Panc1 (cell line): ENCODE measurements around the gene GGT6. TPM values are rescaled to one million over a fixed set of nuclear protein-coding genes. Genes with fewer than 3 reads are reported as not detected.

Experiments
- ATAC-seq: fragments of 200-7000 bp; cut with Tn5 transposase; 2 replicates; pipeline ENCODE4 v1.9.1; 2020; ENCODE audit warnings: mild to moderate bottlenecking, moderate library complexity
- BruUV-seq: library from RNA; stranded (reverse); fragments of 400-500 nt; replicated peaks from 2 replicates; lab custom pipeline; 2021; lab: Mats Ljungman, UMichigan
- CTCF ChIA-PET: fragments of 300-600 bp; sonication (Branson Sonifier 250); formaldehyde crosslinking; loops from one replicate; lab custom pipeline; 2022; ENCODE audit warnings: antibody characterized with exemption; lab: Charles Lee
- POLR2A ChIA-PET: fragments of 300-600 bp; sonication (Branson Sonifier 250); formaldehyde crosslinking; loops from one replicate; lab custom pipeline; 2022; ENCODE audit warnings: antibody characterized with exemption; lab: Charles Lee
- DNase-seq: peaks from one replicate; pipeline ENCODE4 v3.0.0-alpha.2; 2010; ENCODE audit warnings: low read depth, low spot score
- H3K27ac ChIP-seq: 2 replicates; pipeline ENCODE4 v1.5.1; 2011; ENCODE audit warnings: mild to moderate bottlenecking, low read length, inconsistent platforms
- H3K27me3 ChIP-seq: fragments of 200-500 bp; sonication (Bioruptor generic); 2 replicates; pipeline ENCODE4 v1.6.0; 2014; ENCODE audit warnings: low read length, inconsistent platforms; ENCODE audit not compliant: control insufficient read depth, insufficient read depth
- H3K36me3 ChIP-seq: fragments of 200-500 bp; sonication (Bioruptor generic); 2 replicates; pipeline ENCODE4 v1.5.1; 2014; ENCODE audit warnings: inconsistent platforms, mild to moderate bottlenecking, low read length, moderate library complexity; ENCODE audit not compliant: control insufficient read depth, insufficient read depth
- H3K4me1 ChIP-seq: 2 replicates; pipeline ENCODE4 v1.5.1; 2011; ENCODE audit warnings: inconsistent platforms, mild to moderate bottlenecking, low read length, moderate library complexity; ENCODE audit not compliant: control insufficient read depth, insufficient read depth
- H3K4me3 ChIP-seq, 2 experiments: 2 replicates each; pipeline ENCODE4 v1.5.1; 2011 to 2012; ENCODE audit warnings: low read depth in 2 of 2, low read length in 2 of 2, mild to moderate bottlenecking in 2 of 2, inconsistent platforms in 1 of 2, moderate library complexity in 1 of 2
- H3K9me3 ChIP-seq: fragments of 200-500 bp; sonication (Bioruptor generic); 2 replicates; pipeline ENCODE4 v1.5.1; 2014; ENCODE audit warnings: low read depth, mild to moderate bottlenecking, inconsistent platforms, low read length, moderate library complexity; ENCODE audit not compliant: control insufficient read depth, insufficient read depth
- POLR2AphosphoS5 ChIP-seq: IDR thresholded peaks from 2 replicates; pipeline ENCODE4 v1.6.1; 2012; ENCODE audit warnings: mild to moderate bottlenecking, low read depth, low read length, moderate library complexity
- SIN3A ChIP-seq: IDR thresholded peaks from 2 replicates; pipeline ENCODE4 v1.6.1; 2012; ENCODE audit warnings: low read depth, mild to moderate bottlenecking, low read length, moderate library complexity, borderline replicate concordance; ENCODE audit not compliant: insufficient read depth
- TCF7L2 ChIP-seq: IDR thresholded peaks from 2 replicates; pipeline ENCODE4 v1.6.1; 2011; ENCODE audit warnings: mild to moderate bottlenecking, low read depth, low read length, inconsistent platforms
- in situ Hi-C: cut with HindIII; loops from 2 replicates; pipeline ENCODE4 v1.10.0; 2016; ENCODE audit warnings: low sequenced_read_pairs, low pct_unique_long_range_greater_than_20kb
- intact Hi-C: fragments of 100-400 bp; cut with micrococcal nuclease; formaldehyde crosslinking; loops from one replicate; pipeline ENCODE4 v1.10.0; 2022; ENCODE audit not compliant: unreplicated experiment
- total RNA-seq: library from RNA; stranded (reverse); gene quantifications from one replicate; pipeline ENCODE4 v1.2.1, GENCODE V29; 2021; ENCODE audit not compliant: unreplicated experiment
- TF ChIP-seq, protein P1 (sequence below): fragments of 450-650 bp; IDR thresholded peaks from 2 replicates; pipeline ENCODE4 v1.5.1; 2017; ENCODE audit warnings: mild to moderate bottlenecking
- TF ChIP-seq, protein P2 (sequence below), 2 experiments: IDR thresholded peaks; 2 replicates each; pipeline ENCODE4 v1.6.1; 2011 to 2012; ENCODE audit warnings: low read depth in 2 of 2, control low read depth in 1 of 2, low read length in 1 of 2, mild to moderate bottlenecking in 1 of 2, moderate library complexity in 1 of 2; ENCODE audit not compliant: insufficient read depth in 1 of 2

Gene GGT6
- total RNA-seq, 1 experiment from 2014 or later = not detected

DNA sequence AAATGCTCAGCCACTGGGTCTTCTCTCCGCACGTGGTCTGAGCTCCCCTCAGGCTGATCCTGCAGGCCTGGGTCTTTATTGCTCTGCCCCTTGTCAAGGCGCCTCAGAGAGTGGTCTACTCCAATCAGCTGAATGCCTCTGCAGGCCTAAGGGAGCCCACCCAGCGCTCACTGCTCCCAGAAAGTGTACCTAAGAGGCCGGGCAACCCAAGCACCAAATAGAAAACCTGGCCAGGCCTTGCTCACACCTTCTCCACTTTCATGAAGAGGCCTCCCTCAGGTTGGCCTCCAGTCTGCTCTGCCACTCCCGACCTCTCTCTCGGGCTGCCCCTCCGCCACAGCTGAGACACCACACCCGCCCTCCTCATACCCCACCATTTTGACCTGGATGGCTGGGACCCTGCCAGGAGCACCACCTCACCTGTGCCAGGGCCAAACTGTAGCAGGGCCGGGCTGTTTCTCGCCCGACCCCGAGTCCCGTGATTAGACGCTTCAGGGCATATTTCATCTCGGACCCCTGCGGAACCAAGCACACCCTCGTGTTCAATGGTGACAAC, 5.9 kb downstream of the GGT6 start:
- BruUV-seq = no TSS peak
- peaks cover 15% of the 10 kb centered on the region for H3K4me1 ChIP-seq
- POLR2A ChIA-PET = no interaction called here
- peak overlapping the region; percentile 84 to 95 for H3K4me3 ChIP-seq
- in situ Hi-C loops (no loop called here), intact Hi-C loops (no loop called here)
- peaks cover 2% of the 10 kb centered on the region for H3K36me3 ChIP-seq
- DNase-seq (no peak), ATAC-seq (no peak)
- CTCF ChIA-PET = no interaction called here
- peak overlapping the region; percentile 94 for H3K27ac ChIP-seq
- H3K9me3 ChIP-seq = no peaks in the 10 kb centered on the region
- H3K27me3 ChIP-seq = no peaks in the 10 kb centered on the region
- no peak for TF ChIP-seq TCF7L2
- TF ChIP-seq, protein P1, sequence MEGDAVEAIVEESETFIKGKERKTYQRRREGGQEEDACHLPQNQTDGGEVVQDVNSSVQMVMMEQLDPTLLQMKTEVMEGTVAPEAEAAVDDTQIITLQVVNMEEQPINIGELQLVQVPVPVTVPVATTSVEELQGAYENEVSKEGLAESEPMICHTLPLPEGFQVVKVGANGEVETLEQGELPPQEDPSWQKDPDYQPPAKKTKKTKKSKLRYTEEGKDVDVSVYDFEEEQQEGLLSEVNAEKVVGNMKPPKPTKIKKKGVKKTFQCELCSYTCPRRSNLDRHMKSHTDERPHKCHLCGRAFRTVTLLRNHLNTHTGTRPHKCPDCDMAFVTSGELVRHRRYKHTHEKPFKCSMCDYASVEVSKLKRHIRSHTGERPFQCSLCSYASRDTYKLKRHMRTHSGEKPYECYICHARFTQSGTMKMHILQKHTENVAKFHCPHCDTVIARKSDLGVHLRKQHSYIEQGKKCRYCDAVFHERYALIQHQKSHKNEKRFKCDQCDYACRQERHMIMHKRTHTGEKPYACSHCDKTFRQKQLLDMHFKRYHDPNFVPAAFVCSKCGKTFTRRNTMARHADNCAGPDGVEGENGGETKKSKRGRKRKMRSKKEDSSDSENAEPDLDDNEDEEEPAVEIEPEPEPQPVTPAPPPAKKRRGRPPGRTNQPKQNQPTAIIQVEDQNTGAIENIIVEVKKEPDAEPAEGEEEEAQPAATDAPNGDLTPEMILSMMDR = no peak
- no peak for TF ChIP-seq SIN3A

DNA sequence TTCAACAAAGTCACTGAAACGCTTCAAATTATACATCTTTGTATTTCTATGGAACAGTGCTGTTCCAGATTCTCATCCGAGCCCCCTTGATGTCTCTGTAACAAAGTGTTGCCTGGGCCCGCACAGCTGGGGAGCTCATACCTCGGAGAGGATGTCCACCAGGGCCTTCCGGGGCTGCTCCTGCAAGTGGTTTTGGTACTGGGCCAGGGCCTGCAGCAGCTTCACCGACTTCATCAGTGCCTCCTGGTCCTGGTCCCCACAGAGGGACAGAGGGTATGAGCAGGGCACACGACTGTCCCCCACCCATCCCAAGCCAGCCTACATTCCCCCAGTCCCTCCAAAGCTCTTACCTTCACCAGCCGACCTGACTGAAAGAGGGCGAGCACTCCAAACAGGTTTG, 6.7 kb downstream of the GGT6 start:
- intact Hi-C loops (no loop called here), in situ Hi-C loops (no loop called here)
- POLR2A ChIA-PET = interaction anchor here (1.0 kb wide), 1 partner anchor 17 kb away, joined by 3 read pairs; no protein-coding TSS in a partner anchor
- no peaks in the 10 kb centered on the region for H3K27me3 ChIP-seq
- no peak for ATAC-seq
- H3K27ac ChIP-seq = peak overlapping the region; percentile 94
- CTCF ChIA-PET = interaction anchor here (1.2 kb wide), 1 partner anchor 13 kb away, joined by 5 read pairs; no protein-coding TSS in a partner anchor
- no TSS peak for BruUV-seq
- H3K4me1 ChIP-seq = peaks cover 15% of the 10 kb centered on the region
- TF ChIP-seq, protein P1 = no peak
- no peak for TF ChIP-seq POLR2AphosphoS5
- TF ChIP-seq SIN3A = no peak
- H3K36me3 ChIP-seq = peaks cover 2% of the 10 kb centered on the region
- H3K4me3 ChIP-seq = peak overlapping the region; percentile 84 to 95
- DNase-seq = no peak
- no peaks in the 10 kb centered on the region for H3K9me3 ChIP-seq

DNA sequence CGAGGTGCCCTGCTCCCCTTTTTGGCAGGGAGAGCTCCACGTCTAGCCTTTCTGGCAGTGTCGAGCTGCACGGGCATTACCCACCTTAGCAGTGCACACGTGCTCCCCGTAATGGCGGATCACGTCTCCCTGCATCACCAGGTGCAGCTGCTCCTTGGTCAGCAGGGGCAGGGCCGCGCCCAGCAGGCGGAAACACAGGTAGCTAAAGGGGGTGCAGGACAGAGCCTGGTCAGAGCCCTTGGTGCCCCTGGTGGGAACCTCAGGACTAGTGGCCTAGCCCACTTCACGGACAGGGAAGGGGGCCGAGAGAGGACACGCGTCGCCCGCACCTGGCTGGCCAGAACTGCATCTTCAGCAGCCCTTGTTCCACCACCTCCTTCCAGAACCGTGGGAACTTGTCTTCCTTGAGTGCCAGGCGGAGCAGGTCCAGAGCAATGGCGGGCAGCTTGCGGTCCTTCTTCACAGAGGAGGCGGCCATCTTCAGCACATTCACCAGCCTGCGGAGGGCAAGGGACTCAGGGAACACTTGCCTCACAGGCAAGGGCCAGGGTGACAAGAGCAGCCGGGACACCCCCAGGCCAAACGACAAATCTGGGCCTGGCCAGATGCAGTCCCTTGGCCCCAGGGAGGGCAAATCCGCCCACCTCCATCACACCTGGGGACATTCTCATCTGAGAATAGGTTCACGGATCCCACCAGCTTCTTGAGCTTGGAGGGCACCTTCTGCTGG, 8.4 kb downstream of the GGT6 start:
- Histone ChIP-seq H3K27ac (no peak overlapping the region), H3K36me3 (peaks cover 2% of the 10 kb centered on the region), H3K9me3 (no peaks in the 10 kb centered on the region), H3K4me1 (peaks cover 15% of the 10 kb centered on the region), H3K4me3 (no peak overlapping the region), H3K27me3 (no peaks in the 10 kb centered on the region)
- BruUV-seq = no TSS peak
- in situ Hi-C loops = no loop called here
- ChIA-PET CTCF (no interaction called here), POLR2A (no interaction called here)
- ATAC-seq = no peak
- TF ChIP-seq TCF7L2 = no peak
- TF ChIP-seq POLR2AphosphoS5 = no peak
- TF ChIP-seq, protein P1 = no peak
- TF ChIP-seq, protein P2, sequence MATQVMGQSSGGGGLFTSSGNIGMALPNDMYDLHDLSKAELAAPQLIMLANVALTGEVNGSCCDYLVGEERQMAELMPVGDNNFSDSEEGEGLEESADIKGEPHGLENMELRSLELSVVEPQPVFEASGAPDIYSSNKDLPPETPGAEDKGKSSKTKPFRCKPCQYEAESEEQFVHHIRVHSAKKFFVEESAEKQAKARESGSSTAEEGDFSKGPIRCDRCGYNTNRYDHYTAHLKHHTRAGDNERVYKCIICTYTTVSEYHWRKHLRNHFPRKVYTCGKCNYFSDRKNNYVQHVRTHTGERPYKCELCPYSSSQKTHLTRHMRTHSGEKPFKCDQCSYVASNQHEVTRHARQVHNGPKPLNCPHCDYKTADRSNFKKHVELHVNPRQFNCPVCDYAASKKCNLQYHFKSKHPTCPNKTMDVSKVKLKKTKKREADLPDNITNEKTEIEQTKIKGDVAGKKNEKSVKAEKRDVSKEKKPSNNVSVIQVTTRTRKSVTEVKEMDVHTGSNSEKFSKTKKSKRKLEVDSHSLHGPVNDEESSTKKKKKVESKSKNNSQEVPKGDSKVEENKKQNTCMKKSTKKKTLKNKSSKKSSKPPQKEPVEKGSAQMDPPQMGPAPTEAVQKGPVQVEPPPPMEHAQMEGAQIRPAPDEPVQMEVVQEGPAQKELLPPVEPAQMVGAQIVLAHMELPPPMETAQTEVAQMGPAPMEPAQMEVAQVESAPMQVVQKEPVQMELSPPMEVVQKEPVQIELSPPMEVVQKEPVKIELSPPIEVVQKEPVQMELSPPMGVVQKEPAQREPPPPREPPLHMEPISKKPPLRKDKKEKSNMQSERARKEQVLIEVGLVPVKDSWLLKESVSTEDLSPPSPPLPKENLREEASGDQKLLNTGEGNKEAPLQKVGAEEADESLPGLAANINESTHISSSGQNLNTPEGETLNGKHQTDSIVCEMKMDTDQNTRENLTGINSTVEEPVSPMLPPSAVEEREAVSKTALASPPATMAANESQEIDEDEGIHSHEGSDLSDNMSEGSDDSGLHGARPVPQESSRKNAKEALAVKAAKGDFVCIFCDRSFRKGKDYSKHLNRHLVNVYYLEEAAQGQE (IDR thresholded peaks at IDR 0.05; ENCODE audit: insufficient read depth in 1 of 2, low read depth in 2 of 2, low read length in 1 of 2) = no peak
- no peak for TF ChIP-seq SIN3A
- no peak for DNase-seq
- intact Hi-C loops = no loop called here
